Peyer's patch (tissue), 4 donors: Measurements from ENCODE around the gene FRG2C. TPM values are rescaled to one million over a fixed set of nuclear protein-coding genes. Genes with fewer than 3 reads are reported as not detected.
"Not testable (repeated sequence)": the region's sequence is repeated elsewhere in the genome, so short reads cannot be mapped to it uniquely, and the experiment has no call there.

Source experiments
- DNase-seq, 3 donors: peaks; one replicate each; pipeline ENCODE4 v3.0.0-alpha.2; 2017 to 2019
- H3K27ac ChIP-seq, 4 donors: fragments of 200-600 bp; sonication (generic); one replicate each; pipeline ENCODE4 v1.5.1; 2016 to 2019
- H3K27me3 ChIP-seq, 2 donors: fragments of 200-600 bp; sonication (generic); one replicate each; pipeline ENCODE4 v1.5.1; 2019
- H3K36me3 ChIP-seq, 3 donors: fragments of 200-600 bp; sonication (generic); one replicate each; pipeline ENCODE4 v1.5.1; 2016 to 2019
- H3K4me1 ChIP-seq, 4 donors: fragments of 200-600 bp; sonication (generic); one replicate each; pipeline ENCODE4 v1.5.1; 2016 to 2019
- H3K4me3 ChIP-seq, 4 donors: fragments of 200-600 bp; sonication (generic); 1 replicate in 3 of 4; 2 replicates in 1 of 4; pipeline ENCODE4 v1.5.1; 2016 to 2019; ENCODE audit warnings: mild to moderate bottlenecking in 1 of 4
- H3K9me3 ChIP-seq, 4 donors: fragments of 200-600 bp; sonication (generic); one replicate each; pipeline ENCODE4 v1.5.1; 2016 to 2019; ENCODE audit warnings: mild to moderate bottlenecking in 1 of 4
- POLR2A ChIP-seq, 2 donors: fragments of 450-650 bp; IDR thresholded peaks; one replicate each; pipeline ENCODE4 v1.5.1; 2017; ENCODE audit warnings: antibody characterized with exemption in 2 of 2, mild to moderate bottlenecking in 2 of 2, moderate library complexity in 2 of 2
- total RNA-seq, 4 donors: library from RNA; depleted of rRNA; stranded (reverse); fragments of >200 nt; gene quantifications; one replicate each; pipeline ENCODE4 v1.1.0, GENCODE V29; 2016
- TF ChIP-seq, protein P1 (sequence below), 6 experiments: fragments of 450-650 bp in 4 of 6; fragments of 200-600 bp in 2 of 6; sonication (generic) in 1 of 6; IDR thresholded peaks; one replicate each; pipeline ENCODE4 v1.5.1; 2017 to 2019; ENCODE audit warnings: antibody characterized with exemption in 6 of 6, mild to moderate bottlenecking in 3 of 6, moderate library complexity in 1 of 6

Gene FRG2C
- total RNA-seq, 4 donors from 2014 or later, result not detected

DNA sequence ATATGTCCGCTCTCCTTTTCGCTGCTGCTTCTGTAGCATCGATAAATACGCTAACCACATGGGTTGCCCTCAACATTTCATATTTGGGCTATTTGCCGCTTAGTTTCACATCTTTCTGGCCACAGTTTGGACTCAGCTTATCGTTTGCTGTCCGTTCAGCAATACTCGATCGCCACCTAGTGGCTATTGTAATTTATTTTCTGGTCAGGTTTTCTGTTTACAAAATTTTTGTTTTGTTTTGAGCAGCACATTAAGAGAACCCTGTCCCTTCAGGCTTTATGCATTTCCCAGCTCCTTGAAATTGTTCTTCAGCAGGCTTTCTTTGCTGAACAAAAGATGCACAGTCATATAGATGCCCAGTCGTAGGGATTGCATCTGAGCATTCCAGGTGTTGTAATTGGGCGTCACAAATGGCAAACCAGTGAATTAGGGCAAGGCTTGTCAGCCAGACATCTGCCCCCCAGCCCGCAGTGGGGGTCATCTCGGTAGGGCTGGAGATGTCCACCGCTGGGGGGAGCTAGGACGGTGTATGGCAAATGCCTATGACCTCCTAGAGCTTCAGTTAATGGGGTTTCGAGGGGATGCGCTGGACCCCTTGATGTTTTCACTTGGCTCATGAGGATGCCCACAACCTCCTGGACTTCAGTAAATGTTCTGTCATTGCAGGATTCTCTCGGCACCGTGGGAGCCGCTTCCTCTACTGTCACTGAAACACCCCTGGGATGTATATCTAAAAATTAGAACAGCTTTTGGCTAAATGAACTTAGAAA is 20.9 kb upstream of the FRG2C start:
- not testable (repeated sequence) for H3K36me3 ChIP-seq, H3K27me3 ChIP-seq, DNase-seq, H3K9me3 ChIP-seq, H3K27ac ChIP-seq, H3K4me3 ChIP-seq, H3K4me1 ChIP-seq
- TF ChIP-seq, protein P1, sequence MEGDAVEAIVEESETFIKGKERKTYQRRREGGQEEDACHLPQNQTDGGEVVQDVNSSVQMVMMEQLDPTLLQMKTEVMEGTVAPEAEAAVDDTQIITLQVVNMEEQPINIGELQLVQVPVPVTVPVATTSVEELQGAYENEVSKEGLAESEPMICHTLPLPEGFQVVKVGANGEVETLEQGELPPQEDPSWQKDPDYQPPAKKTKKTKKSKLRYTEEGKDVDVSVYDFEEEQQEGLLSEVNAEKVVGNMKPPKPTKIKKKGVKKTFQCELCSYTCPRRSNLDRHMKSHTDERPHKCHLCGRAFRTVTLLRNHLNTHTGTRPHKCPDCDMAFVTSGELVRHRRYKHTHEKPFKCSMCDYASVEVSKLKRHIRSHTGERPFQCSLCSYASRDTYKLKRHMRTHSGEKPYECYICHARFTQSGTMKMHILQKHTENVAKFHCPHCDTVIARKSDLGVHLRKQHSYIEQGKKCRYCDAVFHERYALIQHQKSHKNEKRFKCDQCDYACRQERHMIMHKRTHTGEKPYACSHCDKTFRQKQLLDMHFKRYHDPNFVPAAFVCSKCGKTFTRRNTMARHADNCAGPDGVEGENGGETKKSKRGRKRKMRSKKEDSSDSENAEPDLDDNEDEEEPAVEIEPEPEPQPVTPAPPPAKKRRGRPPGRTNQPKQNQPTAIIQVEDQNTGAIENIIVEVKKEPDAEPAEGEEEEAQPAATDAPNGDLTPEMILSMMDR (IDR thresholded peaks at IDR 0.05), result peak in 3 of 6 experiments; percentile 34 to 64 (median 59)

DNA sequence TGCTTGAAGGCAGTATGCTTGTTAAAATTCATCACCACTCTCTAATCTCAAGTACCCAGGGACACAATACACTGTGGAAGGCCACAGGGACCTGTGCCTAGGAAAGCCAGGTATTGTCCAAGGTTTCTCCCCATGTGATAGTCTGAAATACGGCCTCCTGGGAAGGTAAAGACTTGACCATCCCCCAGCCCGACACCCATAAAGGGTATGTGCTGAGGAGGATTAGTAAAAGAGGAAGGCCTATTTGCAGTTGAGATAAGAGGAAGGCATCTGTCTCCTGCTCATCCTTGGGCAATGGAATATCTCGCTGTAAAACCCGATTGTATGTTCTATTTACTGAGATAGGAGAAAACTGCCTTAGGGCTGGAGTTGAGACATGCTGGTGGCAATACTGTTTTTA is 18.6 kb upstream of the FRG2C start:
- not testable (repeated sequence) for H3K9me3 ChIP-seq, H3K27me3 ChIP-seq, H3K27ac ChIP-seq, DNase-seq, H3K4me1 ChIP-seq, H3K4me3 ChIP-seq, H3K36me3 ChIP-seq

DNA sequence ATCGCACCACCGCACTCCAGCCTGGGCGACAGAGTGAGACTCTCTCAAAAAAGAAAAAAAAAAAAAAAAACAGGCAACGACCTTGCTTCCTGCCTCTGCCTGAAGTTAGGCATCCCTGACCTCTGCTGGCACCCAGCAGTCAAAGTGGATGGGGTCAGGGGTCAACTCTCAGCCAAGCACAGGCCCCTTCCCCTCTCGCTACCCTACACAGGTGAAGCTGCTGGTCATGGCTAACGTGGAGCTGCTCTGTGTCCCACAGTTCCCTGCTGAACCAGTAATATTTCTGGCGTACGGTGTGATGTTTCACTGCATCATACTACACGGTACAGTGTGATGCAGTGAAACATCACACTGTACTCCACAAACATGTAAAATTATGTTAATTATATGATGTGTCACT is 13.9 kb upstream of the FRG2C start:
- no peaks in the 10 kb centered on the region for H3K36me3 ChIP-seq
- H3K9me3 ChIP-seq, result no peaks in the 10 kb centered on the region
- H3K27me3 ChIP-seq, result no peaks in the 10 kb centered on the region
- TF ChIP-seq, protein P1 (IDR thresholded peaks at IDR 0.05), result no peak
- TF ChIP-seq POLR2A (IDR thresholded peaks at IDR 0.05), result no peak
- no peak for DNase-seq
- H3K27ac ChIP-seq, result no peak overlapping the region
- H3K4me3 ChIP-seq, result no peak overlapping the region
- no peaks in the 10 kb centered on the region for H3K4me1 ChIP-seq

DNA sequence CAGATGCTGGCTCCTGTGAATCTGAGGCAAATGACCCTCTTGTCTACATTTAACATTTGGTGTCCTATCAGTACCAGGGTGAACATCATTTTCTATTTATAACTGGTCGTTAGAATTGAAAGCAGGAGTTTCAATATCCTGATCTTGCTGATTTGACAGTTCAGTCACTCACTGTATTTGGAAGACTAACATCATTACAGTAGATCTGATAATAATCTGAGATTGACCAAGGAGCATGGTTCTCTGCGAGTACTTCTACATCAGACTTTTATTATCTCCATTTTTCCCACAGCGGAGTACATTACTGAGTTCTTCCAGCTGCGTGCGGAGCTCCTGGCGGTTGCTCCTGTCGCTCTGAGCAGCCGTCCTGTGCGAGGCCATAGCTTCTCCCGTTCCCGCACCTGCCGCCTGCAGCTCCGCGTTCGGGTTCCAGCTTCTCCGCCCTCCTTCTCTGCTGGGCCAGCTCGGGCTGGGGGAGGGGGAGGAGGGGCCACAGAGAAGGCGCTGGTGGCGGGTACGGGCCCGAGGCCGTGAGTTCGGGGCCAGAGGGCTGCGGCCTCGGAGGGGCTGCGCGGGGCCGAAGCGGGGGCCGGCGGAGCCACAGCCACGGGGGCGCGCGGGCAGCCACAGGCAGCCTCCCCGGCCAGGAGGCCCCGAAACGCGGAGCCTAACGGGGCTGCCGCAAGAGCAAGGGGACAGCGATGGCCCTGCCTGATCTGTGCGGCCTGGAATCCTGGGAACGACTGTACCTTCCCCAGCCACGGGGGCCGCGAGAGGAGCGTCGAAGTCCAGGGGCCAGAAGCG is 8.8 kb upstream of the FRG2C start:
- H3K4me1 ChIP-seq, H3K4me3 ChIP-seq, H3K36me3 ChIP-seq, H3K9me3 ChIP-seq, H3K27ac ChIP-seq, DNase-seq, H3K27me3 ChIP-seq: not testable (repeated sequence)

DNA sequence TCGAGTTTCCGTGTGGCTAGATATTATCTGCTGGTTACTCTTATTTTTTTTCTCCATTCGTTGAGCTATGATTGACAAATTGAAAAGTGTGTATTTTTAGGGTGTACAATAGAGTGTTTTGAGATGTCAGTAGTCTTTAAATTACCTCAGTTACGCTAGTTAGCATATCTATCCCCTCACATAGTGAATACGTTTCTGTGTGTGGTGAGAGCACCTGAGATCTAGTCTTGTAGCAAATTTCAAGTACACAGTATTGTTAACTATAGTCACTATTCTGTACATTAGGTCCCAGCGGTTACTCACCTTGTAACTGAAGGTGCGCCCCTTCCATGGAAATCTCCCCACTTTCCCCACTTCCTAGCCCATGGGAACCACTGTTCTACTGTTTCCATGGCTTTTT is 8.2 kb upstream of the FRG2C start:
- H3K4me3 ChIP-seq, H3K4me1 ChIP-seq, H3K27me3 ChIP-seq, H3K9me3 ChIP-seq, H3K36me3 ChIP-seq, DNase-seq, H3K27ac ChIP-seq: not testable (repeated sequence)

DNA sequence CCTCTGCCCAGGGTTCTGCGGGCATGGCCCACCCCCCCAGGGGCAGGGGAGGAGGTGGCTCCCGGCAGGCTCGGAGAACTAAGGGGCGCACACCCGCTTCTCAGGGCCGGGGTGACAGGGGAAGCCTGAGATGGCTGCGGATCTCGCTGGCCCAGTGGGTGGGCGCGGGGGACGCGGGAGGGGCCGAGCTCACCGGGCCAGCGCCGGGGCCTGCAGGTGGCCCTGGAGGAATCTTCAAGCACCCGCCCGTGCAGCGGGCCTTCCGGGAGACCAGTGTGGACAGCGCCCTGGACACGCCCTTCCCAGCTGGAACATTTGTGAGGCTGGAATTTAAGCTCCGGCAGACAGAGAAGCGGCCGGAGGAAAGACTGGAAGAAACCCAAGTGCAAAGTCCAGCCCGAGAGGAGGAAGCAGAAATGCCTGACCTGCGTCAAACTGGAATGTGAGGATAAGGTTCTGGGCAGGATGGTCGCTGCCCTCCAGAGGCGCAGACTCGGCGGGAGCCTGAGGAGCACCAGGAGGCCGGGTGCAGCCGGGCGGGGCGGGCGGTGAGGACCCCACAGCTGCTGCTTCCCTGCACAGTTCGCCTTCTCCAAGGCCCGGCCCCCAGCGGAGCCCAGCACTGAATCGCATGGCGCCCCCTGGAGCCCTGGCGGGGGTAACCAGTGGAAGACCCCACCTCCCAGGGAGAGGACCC is 5.6 kb upstream of the FRG2C start:
- H3K36me3 ChIP-seq, H3K4me1 ChIP-seq, H3K9me3 ChIP-seq, H3K27me3 ChIP-seq: not testable (repeated sequence)
- TF ChIP-seq POLR2A (IDR thresholded peaks at IDR 0.05), result peak in 1 of 2 donors; percentile 41
- TF ChIP-seq, protein P1 (IDR thresholded peaks at IDR 0.05), result peak in 2 of 6 experiments; percentile 19 to 20
- peak in 2 of 3 donors; percentile 71 for DNase-seq
- H3K4me3 ChIP-seq, result peak overlapping the region; percentile 18 to 56 (median 44)
- H3K27ac ChIP-seq, result peak overlapping the region in 3 of 4 donors; percentile 37 to 73 (median 49)

DNA sequence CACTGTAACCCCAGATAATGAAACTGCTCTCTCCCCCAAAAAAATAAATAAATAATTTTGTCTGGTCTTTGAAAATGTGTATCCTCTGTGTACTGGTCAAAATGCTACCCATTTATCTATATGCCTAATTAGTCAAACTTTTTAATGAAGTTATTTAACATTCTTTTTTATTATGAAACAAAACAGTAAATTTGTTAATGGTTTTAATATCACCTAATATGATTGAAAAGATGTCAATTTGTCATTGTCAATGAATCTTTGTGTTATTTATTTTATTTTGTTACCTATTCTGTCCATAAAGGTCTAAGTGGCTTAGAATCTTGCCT is 5.1 kb upstream of the FRG2C start:
- H3K9me3 ChIP-seq, H3K27me3 ChIP-seq, DNase-seq, H3K36me3 ChIP-seq, H3K4me1 ChIP-seq: not testable (repeated sequence)
- peak overlapping the region in 3 of 4 donors; percentile 33 to 56 (median 54) for H3K4me3 ChIP-seq
- H3K27ac ChIP-seq, result peak overlapping the region in 2 of 4 donors; percentile 37 to 73

DNA sequence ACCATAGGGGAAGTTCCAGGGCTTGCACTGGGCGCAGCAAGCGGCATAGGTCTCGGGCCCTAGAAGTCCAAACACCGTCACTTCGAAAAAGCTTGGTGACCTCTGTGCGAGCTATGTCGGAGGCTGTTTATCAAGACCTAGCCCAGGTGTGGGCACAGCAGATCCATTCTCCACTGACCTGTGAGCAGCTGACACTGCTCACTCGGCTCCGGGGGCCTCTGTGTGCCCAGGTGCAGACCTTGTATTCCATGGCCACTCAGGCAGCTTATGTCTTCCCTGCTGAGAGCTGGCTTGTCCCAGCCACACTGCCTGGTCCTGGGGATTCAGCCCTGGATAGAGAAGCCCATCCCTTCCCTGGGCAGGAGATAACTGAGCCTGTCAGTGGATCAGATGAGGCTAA is 1.5 kb downstream of the FRG2C start:
- not testable (repeated sequence) for H3K9me3 ChIP-seq, H3K27ac ChIP-seq

DNA sequence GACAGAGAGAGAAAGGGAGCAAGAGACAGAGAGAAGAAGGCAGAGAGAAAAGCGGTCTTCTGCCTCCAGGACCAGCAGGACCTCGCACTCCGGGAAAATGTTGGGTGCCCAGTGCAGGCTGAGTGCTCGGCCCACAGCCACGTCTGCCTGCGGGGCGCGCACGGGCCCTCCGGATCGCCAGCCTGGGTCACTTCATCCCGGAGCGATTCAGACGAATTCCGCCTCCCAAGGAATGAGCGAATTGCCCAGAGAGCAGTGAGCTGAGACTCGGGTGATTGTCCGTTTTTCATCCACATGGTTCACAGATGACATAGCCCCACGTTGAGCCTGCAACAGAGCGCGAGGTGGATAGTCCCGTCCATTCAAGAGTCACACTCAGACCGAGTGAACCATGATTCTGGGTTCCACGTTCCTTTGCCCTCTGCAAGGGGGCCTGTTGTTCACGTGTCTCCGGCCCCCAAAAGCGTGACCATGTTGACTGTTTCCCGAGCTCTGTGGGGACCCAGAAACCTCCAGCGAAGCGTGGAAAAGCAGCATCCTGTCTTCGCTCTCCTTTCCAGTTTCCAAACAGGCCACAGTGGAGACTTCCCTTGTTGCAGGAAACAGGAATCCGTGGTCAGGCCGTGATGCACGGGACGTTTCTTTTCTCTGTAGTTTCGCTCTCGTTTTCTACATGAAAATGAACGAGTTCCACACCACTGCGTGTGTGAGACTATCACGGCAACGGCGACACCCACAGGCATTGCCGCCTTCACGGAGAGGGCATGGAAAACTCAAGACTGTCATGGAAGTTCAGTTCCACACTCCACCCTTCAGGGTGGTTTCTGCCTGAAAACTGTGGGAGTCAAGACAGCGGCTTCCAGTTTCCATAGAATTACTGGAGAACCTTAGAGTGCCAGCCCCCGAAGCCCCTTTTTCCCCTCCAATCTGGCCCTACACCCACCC is 3.9 kb downstream of the FRG2C start:
- H3K27ac ChIP-seq, H3K27me3 ChIP-seq, H3K9me3 ChIP-seq, H3K36me3 ChIP-seq: not testable (repeated sequence)
- H3K4me1 ChIP-seq, result peaks cover 0 to 30% (median 0%) of the 10 kb centered on the region in 4 donors
- peak overlapping the region in 2 of 4 donors; percentile 51 for H3K4me3 ChIP-seq
- peak in 1 of 3 donors; percentile 52 for DNase-seq

More for the DNA sequence above, 1.5 kb downstream of the FRG2C start:
- not testable (repeated sequence) for DNase-seq, H3K27me3 ChIP-seq, H3K36me3 ChIP-seq, H3K4me3 ChIP-seq
- peaks cover 0 to 23% (median 0%) of the 10 kb centered on the region in 4 donors for H3K4me1 ChIP-seq

DNA sequence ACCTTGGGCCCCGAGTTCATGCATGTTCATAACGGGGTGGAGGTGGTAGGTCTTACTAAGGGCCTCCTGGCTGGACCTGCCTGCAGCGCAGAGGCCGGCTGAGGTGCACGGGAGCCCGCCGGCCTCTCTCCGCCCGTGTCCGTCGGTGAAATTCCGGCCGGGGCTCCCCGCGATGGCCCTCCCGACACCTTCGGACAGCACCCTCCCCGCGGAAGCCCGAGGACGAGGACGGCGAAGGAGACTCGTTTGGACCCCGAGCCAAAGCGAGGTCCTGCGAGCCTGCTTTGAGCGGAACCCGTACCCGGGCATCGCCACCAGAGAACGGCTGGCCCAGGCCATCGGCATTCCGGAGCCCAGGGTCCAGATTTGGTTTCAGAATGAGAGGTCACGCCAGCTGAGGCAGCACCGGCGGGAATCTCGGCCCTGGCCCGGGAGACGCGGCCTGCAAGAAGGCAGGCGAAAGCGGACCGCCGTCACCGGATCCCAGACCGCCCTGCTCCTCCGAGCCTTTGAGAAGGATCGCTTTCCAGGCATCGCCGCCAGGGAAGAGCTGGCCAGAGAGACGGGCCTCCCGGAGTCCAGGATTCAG is 4.7 kb downstream of the FRG2C start:
- H3K27me3 ChIP-seq, result not testable (repeated sequence)
- H3K4me1 ChIP-seq, result peaks cover 0 to 30% (median 0%) of the 10 kb centered on the region in 4 donors

More for the DNA sequence above, 4.7 kb downstream of the FRG2C start:
- DNase-seq, result peak in 2 of 3 donors; percentile 57 to 87
- H3K36me3 ChIP-seq, H3K27ac ChIP-seq, H3K9me3 ChIP-seq: not testable (repeated sequence)
- peak overlapping the region in 3 of 4 donors; percentile 0 to 51 (median 51) for H3K4me3 ChIP-seq
